Stimulated activated CD4-positive, alpha-beta T cell treated with anti-CD3 and anti-CD28 coated beads, Interleukin-2, amount 100 ng/mL, for 48 hours (primary cell): ENCODE measurements around the gene SEC23A.
"Not testable (repeated sequence)": the region's sequence is repeated elsewhere in the genome, so short reads cannot be mapped to it uniquely, and the experiment has no call there.

Experiments
- DNase-seq, 2 donors: peaks; one replicate each; pipeline ENCODE4 v3.0.0-alpha.2; 2020

Gene SEC23A

DNA sequence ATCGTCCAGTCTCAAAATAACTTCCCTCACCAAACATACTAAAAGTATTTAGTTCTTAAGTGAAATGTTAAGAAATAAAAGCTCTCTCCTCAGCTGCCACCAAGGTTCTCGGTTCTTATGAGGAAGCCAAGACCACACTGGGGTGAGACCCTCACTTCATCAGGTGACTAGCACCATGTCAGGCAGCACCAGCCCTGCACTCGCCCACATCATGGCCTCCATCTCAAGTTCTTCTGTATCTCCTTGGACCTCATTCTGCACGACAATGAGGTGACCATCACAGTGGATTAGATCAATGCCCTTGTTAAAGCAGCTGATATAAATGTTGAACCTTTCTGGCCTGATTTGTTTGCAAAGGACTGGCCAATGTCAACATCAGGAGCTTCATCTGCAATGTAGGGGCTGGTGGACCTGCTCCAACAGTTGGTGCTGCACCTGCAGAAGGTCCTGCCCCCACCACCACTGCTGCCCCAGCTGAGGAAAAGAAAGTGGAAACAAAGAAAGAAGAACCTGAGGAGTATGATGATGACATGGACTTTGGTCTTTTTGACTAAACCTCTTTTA, 12.4 kb downstream of the SEC23A start:
- DNase-seq: no peak

DNA sequence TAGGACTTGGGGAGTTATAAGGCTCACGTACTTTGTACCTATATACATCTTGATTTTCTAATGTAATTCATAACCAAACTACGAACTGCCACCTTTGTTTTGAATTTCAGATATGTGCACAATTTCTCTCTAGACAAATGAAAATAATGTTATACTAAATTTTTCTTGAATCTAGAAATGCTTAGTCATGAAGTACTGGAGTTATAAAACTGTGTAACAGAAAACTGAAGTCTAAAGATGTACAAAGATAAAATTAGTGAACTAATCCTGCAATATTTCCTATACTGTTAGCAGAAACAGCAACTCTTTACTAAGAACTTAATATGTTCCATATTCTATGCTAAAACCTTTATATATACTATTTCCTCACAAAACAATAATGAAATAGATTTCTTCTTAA, 15.5 kb downstream of the SEC23A start:
- DNase-seq: no peak

DNA sequence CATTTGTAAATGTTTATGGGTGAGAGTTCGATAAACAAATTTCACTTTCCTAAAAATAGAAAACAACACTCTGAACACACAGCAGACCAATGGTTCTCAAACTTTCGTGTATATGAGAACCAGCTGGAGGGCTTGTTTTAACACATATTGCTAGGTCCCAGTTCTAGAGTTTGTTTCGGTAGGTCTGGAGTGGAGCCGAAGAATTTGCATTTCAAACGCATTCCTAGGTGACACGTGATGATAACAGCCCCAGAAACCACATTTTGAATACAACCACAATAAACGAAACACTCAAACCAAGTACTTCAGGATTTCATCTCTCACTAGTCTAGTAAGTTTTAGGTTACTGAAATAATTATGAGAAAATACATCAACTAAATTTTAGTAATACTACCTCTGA, 17.1 kb downstream of the SEC23A start:
- no peak for DNase-seq

DNA sequence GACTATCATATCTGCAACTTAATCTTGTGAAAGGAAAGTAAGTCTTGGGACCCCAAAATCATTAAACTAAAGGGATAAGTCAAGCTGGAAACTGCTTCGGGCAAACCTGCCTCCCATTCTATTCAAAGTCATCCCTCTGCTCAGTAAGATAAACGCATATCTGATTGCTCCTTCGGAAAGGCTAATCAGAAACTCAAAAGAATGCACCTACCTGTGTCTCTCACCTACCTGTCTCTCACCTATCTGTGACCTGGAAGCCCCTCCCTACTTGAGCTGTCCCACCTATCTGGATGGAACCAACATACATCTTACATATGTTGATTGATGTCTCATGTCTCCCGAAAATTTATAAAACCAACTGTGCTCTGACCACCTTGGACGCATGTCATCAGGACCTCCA, 19.9 kb downstream of the SEC23A start:
- no peak for DNase-seq

DNA sequence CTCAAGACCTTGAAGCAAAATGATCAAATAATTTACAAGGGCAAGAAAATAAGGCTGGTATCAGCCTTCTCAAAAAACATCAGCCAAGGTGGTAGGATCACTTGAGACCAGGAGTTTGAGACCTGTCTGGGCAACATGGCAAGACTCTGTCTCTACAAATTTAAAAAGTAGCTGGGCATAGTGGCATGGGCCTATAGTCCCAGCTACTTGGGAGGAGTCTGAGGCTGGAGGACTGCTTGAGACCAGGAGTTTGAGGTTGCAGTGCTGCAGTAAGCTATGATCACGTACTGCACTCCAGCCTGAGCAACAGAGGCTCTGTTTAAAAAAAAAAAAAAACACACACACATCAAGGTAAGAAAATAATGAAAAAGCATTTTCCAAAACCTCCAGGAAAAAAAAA, 22.1 kb downstream of the SEC23A start:
- no peak for DNase-seq

DNA sequence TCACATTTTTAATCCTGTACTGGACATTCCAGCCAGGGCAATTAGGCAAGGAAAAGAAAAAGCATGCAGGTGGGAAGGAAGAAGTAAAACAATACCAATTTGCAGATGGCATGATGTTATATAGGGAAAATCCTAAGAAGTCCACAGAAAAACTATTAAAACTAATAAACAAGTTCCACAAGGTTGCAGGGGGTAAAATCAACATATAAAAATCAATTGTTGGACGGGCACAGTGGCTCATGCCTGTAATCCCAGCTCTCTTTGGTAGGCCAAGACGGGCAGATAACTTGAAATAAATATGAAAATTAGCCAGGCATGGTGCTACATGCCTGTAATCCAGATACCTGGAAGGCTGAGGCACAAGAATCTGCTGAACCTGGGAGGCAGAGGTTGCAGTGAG, 31.9 kb downstream of the SEC23A start:
- DNase-seq: no peak

DNA sequence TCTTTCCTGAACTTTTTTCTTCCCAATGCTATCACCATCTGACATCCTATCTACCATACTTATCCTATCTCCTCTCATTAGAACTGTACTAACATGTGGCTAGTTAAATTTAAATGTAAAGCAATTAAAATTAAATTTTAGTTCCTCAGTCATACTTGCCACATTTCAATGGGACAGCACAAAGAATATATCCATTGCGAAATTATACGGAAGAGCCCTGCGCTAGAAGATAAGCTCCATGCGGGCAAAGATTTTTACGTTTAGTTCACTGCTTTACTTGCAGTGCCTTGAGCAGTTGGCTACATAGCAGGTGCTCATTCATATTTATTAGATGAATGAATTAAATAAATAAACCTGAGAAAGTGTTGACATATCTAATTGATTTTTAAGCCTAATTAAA, 33.1 kb downstream of the SEC23A start:
- DNase-seq: no peak

DNA sequence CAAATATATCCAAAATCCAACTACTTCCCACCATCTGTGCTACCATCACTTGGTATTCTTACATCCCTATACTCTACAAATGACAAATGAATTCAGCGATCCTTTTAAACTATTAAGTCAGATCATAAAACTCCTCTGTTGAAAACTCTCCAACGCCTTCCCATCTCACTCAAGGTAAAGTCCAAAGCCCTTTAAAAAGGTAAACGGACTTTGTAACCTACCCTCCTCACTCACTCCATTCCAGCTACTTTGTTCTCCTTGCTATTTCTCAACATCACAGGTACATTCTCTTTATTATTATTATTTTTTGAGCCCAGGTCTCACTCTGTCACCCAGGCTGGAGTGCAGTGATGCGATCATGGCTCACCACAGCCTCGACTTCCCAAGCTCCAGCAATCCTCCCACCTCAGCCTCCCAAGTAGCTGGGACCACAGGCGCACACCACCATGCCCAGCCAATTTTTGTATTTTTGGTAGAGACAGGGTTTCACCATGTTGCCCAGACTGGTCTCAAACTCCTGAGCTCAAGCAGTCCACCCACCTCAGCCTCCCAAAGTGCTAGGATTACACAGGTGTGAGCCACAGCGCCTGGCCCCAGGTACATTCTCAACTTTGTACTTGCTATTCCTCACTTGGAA, 33.7 kb downstream of the SEC23A start:
- not testable (repeated sequence) for DNase-seq

DNA sequence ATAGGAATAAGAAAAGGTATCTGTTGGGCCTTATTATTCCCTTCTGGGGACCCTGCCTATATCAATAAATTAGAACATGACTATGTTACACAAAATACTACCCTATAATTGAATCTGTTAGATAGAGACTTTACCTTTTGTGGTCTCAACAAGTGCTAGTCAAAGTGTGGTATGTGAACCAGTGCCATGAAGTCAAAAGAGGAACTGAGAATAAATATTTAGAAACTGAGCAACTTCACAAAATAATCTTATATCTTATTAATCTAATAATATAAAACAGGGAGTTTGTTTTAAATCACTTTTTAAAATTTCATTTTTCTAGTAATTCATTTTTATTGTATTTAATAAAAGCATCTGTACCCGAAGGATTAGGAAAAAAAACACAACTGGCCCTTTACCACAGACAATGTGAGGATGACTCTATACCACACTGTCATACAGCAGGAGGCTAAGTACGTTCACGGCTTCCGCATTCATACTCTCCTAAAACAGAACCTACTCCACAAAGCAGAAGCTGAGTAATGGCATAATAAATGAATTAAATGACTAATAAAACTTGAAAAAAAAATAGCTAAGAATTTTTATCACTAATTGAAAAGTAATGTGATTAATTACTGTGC, 42.1 kb downstream of the SEC23A start:
- no peak for DNase-seq

DNA sequence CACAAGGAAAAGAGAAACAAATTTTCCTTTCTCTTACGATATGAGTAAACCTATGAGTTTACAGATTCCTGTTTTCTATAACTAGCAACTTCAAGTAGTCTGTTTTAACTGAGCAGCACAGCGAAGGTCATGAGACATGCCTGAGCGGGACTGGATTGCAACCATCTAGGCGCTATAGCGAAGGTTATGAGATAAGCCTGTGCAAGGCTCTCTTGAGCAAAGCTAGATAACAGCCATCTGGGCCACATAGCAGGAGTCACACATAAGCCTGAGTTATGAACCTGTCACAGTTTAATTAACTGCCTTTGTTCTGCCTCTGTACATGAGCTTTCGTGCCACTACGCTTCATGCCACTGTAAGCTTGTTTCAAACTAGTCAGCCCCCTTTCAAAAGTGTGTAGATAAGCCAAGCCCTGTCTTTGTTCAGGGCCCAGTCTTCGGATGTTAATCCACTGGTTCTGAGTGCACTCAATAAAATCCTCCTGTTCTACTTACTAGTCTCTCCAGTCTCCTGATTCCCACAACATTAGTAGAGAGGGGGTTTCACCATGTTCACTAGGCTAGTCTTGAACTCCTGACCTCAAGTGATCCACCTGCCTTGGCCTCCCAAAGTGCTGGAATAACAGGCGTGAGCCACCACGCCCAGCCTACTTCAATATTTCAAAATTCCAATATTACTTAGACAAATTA, 47.1 kb downstream of the SEC23A start:
- DNase-seq: no peak

DNA sequence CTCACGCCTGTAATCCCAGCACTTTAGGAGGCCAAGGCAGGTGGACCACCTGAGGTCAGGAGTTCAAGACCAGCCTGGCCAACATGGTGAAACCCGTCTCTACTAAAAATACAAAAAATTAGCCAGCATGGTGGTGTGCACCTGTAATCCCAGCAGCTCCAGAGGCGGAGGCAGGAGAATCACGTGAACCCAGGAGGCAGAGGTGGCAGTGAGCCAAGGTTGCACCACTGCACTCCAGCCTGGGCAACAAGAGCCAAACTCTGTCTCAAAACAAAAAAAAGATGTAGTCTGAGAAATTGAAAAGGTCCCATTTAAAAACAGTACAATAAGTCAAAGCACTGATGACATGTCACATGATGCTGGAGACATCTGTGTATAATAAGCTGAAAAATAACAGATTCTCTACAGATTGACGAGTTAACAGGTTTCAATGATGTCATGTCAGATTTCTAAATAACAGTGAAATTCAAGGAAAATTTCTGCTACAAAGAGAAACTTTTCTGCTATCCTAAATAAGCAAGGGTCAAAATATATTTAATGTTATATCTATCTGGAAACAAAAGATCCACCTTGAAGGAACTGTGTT, 50.1 kb downstream of the SEC23A start:
- DNase-seq: not testable (repeated sequence)

DNA sequence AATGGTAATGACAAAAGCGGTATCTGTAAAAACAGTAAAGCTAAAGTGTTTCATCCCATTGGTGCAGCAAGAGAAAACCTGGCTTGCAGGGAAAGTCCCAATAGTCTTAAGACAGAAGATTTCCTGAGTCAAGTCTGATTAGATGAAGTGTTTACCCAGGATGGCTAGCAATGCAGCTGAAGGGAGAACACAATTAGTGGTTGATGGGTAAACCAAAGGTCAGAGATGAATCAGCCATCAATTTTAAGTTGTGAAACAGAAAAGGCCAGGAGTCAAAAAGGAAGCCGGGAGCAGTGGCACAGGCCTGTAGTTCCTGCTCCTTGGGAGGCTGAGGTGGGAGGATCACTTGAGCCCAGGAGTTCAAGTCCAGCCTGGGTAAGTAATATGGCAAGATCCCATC, 52.6 kb downstream of the SEC23A start:
- no peak for DNase-seq

DNA sequence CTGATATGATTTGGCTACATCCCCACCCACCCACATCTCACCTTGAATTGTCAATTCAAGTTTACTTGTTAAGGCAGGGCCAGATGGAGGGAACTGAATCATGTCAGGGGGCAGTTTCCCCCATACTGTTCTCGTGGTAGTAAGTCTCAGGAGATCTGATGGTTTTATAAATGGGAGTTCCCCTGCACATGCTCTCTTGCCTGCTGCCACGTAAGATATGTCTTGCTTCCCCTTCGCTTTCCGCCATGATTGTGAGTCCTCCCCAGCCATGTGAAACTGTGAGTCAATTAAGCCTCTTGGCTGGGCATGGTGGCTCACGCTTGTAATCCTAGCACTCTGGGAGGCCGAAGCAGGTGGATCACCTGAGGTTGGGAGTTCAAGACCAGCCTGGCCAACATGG, 57.1 kb downstream of the SEC23A start:
- not testable (repeated sequence) for DNase-seq

DNA sequence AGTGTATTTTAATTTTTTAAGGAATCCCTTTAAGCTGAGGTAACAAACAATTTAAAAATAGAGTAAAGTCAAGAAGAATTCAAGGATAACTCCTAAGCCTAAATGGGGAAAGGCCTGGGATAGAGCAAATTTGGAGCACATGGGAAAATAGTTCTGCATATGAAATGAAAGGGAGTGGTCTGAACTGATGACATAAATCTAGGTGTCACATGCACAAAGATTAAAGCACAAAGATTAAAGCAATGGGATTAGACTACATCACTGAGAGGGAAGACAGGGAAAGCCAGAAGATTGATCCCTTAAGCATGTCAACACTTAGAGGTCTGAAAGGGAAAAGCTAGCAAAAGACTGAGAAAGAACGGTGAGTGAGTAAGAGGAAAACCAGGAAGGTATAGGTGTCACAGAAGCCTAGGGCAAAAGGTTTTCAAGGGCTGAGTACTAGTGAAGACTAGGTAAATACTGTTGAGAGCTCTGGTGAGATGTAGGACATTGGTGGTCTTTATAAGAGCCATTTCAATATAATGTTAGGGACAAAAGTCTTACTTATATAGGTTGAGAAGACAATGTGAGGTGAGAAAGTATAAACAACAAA, 59.6 kb downstream of the SEC23A start:
- no peak for DNase-seq

DNA sequence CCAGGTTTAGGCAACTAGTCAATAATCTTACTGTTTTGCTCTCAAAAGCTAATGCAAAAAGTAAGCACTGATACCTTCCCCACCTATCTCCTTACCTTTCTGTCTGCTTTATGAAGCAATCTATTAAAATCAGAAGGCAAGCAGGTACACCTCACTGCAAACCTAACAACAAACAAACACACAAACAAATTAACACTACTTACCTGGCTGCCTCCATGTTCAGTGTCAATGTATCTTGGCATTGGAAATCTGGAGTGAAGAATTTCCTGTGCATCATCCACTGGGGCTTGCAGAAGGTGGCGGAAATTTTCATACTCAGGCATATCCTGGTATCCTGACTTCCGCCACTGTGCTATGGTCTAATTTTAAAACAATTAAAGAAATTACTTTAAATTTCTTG, 62.5 kb downstream of the SEC23A start:
- DNase-seq: no peak

DNA sequence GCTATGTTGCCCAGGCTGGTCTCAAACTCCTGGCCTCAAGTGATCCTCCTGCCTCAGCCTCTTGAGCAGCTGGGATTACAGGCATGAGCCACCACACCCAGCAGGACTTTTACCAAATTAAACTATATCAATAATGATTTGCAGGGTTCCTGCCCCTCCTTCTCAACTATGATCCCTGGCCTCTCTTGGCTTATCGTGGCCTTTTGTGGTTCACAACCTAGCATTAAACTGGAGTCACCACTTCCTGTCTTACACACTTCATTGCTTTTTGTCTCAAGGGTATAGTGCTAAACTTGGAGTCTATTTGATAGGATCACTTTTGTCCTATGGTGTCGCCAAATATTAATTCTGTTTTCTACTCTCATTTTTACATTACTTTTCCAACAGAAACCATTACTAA, 64.5 kb downstream of the SEC23A start:
- DNase-seq: no peak

DNA sequence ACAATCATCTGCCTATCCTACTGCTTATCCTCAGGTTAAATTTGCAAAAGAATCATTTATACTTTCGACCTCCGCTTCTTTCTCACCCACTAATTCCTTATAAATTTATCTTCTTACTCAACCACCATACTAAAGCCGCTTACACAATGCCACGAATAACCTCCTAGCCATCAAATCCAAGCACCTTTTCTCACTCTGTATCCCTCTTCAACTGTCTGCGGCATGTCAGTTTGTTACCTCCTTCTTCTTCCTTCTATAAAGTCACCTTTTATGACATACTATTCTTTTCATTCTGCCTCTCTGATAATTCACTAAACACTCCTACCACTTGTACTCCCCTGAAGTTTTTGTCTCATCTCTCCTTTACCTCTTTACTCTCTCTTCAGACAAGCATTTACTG, 66.3 kb downstream of the SEC23A start:
- no peak for DNase-seq

DNA sequence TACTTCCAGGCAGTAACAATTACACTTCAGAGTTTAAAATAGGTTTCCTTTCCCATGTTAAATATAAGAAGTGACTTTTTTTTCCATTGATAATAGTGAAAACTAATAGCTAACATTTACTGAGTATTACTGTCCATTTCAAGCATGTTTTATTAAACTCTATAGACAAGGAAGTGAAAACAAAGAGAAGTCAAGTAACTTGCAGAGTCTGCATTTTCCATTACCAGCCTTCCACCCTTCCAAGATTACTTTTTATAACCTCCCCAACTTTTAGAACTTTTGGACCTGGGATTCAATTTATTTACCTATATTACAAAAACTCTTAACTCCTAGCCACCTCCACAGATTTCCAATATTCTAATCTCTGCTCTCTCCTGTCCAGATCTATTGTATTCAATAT, 67.7 kb downstream of the SEC23A start:
- no peak for DNase-seq

DNA sequence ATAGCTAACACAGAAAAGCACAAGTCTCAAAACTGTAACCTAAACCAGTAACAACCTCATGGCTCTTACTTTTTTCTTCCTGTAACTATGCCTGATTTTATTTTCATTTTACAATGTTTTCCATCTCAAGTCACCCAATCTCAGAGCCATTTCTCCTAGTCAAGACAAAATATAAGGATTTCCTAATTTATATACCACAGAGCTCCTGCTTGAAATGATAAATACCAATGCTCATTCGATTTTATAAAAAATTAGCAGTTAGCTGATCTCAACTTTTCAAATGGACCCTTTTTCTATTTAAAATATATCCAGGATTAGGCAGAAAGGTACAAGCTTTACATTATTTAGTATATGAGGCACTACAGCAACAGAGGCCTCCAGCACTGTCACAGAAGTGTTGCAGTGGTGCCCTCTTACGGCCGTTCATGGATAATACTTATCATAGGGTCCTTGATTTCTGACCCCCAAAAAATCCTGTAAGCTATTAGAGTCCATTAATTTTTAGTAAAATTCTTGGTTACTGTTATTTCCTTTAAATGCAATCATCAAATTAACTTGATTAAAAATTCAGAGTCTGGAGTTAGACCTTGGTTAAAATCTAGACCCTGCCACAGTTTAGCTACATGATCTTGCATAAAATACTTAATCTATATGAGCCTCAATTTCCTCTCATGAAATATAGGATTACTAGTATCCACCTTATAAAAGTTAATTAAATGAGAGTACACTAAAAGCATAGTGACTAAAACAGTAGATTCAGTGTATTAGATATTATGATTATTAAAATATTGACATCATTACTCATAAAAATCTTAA, 68.3 kb downstream of the SEC23A start:
- DNase-seq: no peak

DNA sequence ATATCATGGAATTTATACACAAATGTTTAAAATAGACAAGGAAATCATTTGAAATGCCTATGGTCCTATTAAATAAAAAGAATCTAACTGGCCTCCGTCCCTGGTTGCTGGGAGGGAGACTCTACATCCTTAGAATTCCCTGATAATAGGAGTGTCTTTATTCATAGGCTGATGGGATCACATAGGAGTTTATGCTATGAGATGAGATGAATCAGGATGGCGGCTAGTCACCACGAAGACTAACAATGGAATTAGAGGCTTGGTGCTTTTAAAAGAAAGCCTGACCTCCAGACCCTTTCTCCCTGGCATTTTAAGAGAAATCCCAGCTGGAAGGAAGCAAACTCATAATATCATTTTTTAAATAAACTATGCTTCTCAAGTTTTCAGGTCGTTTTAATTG, 69.7 kb downstream of the SEC23A start:
- DNase-seq: no peak

DNA sequence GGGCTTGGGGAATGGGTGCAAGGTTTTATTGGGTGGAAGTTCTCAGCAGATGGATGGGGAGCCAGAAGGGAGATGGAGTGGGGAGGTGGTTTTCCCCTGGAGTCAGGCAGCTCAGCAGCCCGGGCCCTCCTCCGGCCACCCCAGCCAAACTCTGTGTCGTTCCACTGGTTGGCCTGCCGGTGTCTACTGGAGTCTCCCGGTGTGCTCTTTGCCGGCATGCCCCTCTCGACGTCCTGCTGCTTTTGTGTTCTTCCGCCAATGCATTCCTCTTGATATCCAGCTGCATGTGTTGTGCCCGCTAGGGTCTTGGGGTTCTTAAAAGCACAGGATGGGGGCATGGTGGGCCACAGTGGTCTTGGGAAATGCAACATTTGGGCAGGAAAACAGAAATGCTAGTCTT, 72.8 kb downstream of the SEC23A start:
- no peak for DNase-seq

DNA sequence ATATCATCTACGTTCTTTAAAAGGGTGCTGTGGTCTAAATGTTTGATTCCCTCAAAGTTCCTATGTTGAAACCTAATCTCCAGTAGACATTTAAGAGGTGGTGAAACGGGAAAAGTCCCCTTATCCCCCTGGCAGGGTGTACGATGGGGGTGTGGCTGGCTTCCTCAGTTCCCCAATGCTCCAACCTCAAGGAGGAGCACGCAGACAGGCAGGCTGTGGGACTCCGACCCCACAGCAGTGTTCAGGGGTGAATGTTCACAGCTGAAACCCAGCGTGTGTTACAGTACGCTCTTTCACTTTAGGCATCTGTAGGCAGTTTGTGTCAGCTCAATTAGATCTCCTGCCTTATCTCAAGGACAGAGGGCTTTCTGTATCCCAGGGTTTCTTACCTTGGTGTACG, 73.2 kb downstream of the SEC23A start:
- no peak for DNase-seq

DNA sequence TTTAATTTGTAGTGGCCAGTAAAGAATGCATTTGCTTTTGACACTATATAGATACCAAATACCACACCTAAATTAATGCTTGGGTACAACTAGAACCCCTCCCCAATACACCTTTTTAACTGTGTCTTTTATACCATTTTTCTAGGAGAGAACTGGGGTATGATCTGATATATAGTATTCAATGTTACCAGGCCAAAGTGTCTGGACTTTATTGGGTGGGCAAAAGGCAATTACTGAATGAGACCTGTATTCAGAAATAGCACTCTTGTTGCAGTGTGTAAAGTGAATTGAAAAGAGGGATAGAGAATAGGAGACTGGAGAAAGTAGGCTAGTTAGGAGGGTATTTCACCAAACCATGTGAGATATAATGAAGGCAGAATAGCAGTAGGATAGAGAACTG, 74.4 kb downstream of the SEC23A start:
- DNase-seq: no peak
